Measurements from ENCODE around the gene ME3.

- TF ChIP-seq CTCF (IDR thresholded peaks at IDR 0.05): no peak
- TF ChIP-seq POLR2A (IDR thresholded peaks at IDR 0.05): no peak
Observed at GRCh38 chr11:86670911-86671310, 1.5 kb downstream of the ME3 start.
